NOMO-1 treated with dmso at 0.1 percent for 144 hours (cell line): ENCODE measurements around the gene ULK4.

ENCODE experiments used
- DNase-seq: peaks from one replicate; lab custom pipeline; 2025; ENCODE audit not compliant: unreplicated experiment; lab: John Stamatoyannopoulos, UW

ULK4 gene

DNA sequence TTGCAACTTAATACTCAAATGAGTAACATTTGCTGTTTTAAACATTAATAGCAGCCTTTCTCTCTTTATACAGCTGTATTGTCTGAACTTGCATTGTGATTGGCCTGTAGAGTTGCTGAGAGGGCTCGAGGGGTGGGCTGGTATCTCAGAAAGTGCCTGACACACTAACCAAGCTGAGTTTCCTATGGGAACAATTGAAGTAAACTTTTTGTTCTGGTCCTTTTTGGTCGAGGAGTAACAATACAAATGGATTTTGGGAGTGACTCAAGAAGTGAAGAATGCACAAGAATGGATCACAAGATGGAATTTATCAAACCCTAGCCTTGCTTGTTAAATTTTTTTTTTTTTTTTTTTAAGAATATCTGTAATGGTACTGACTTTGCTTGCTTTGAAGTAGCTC lies 722.3 kb downstream of the ULK4 start:
- no peak for DNase-seq

GRCh38 chr3:41237907-41238306 lies 724.0 kb downstream of the ULK4 start:
- DNase-seq: no peak

DNA sequence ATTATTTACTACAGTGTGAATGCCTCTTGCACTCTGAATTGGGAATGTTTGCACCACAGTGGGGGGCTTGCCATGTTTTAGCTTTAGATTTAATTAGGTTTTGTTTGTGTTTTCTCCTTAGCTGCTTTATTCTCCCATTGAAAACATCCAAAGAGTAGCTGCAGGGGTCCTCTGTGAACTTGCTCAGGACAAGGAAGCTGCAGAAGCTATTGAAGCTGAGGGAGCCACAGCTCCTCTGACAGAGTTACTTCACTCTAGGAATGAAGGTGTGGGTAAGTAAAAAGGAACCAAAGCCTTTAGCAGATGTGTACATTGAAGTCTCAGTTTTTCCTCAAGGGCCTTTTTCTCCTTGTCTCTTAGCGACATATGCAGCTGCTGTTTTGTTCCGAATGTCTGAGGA lies 725.7 kb downstream of the ULK4 start:
- DNase-seq: no peak

- DNase-seq: no peak
Observed at GRCh38 chr3:41234823-41235721, 726.8 kb downstream of the ULK4 start.

GRCh38 chr3:41224120-41224806 lies 737.6 kb downstream of the ULK4 start:
- no peak for DNase-seq

GRCh38 chr3:41223691-41224090 lies 738.2 kb downstream of the ULK4 start:
- no peak for DNase-seq

DNA sequence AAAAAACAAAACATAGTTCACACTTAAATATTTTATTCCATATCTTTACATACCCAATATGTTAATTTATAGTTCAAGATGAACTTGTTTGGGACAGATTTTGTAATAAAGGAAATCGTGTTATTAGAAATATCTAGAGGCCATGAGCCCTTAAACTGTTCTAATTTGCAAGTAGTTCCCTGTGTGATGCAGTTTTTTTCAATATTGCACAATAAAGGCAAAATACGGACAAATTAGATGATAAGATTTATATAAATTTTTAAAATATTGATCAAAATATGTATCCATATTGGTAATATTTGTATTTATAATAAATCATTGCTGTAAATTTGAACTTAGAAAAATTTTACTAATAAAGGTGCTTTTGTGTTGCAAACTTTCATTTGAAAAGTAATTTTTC lies 738.8 kb downstream of the ULK4 start:
- no peak for DNase-seq

DNA sequence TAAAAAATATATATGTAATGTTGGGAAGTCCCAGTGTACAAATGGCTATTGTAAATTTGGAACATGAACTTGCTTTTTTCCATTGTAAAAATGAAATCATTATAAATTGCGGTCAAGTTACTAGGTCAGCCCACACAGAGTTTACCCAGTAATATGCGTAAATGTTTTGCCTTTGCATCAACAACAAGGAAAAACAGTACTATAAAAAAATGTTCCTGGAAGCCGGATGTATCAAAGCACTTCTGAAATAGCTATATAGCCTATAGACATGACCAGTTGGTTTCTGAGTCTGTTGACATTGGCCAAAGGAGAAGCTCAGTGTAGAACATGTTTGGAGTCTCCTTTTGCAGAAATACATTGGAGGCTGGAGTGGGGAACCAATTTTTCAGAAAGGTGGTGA lies 739.4 kb downstream of the ULK4 start:
- no peak for DNase-seq

DNA sequence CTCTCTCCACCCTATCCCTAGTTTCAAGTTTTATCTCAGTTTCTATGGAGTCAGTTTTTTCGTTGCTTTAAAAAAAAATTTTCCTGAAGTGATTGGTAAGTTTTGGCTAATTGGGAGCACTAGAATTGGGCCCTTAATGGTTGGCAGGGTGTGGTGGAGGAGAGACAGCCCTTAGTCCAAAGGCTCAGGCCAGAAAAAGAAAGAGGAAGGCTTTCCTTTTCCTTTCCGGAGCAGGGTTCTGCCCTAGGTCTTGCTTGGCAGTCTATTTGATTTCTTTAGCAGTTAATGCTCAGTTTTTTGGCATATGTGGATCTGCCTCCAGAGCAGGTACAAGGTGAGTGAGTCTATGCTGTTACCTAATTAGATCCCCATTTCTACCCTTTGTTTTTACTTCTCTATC lies 739.9 kb downstream of the ULK4 start:
- no peak for DNase-seq

DNA sequence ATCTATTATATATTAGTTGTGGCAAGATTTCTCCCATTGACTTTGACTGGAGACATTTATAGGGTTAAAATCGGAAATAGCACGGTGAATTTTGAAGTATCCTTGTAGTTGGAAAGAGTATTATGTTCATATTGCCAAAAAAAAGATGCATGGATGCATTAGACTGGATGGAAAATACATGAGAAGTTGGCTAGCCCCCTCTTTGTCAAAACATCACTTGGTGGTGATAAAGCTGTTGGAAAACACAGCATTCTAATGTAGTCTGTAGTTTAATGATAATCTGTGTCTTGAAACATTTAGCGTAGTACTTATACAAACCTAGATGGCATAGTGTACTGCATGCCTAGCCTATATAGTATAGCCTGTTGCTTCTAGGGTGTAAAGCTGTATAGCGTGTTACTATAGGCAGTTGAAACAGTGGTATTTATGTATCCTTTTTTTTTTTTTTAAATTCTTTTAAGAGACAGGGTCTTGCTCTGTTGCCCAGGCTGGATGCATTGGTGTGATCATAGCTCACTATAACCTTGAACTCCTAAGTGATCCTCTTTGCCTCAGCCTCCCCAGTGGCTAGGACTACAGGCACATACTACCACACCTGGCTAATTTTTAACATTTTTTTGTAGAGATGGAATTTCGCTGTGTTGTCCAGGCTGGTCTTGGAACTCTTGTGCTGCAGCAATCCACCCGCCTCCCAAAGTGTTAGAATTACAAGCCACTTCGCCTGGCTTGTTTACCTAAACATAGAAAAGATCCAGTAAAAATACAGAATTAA lies 740.8 kb downstream of the ULK4 start:
- DNase-seq: no peak

- DNase-seq: no peak
Observed at GRCh38 chr3:41219424-41219823, 742.5 kb downstream of the ULK4 start.

- no peak for DNase-seq
Observed at GRCh38 chr3:41216993-41217392, 744.9 kb downstream of the ULK4 start.

DNA sequence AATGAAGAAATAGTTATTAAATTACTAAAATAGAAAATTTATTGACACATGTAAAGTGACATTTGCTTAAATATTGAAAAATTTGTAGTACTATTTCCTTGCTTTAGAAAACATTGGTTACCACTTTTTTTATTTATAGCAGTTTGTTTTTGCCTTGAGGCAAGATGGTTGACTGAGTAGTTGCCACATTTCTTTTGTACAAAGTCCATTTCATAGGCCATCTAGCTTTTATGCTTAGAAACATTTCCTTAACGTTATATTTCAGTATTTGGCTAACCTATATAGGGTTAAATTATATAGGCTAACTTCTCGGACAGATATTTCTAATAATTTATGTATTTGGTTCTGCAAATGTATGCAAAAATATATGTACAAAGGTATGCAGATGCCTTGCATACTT lies 745.5 kb downstream of the ULK4 start:
- DNase-seq: no peak

DNA sequence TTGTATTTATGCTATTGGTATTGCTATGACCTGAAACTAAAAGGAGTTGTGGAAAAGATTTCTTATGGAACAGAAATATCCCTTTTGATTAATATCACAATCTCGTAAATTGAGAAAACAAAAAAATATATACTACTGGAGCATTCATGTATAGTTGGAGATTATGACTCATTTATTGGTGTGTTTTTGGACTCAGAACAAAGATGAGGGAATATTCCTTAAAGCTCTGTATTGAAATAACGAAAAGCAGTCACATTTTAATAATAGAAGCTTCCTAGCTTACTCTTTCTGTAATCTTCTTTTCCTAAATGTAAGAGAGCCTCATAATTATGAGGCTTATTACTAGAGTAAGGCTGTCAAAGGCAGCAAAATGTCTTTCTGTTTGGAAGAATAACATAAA lies 748.3 kb downstream of the ULK4 start:
- no peak for DNase-seq

DNA sequence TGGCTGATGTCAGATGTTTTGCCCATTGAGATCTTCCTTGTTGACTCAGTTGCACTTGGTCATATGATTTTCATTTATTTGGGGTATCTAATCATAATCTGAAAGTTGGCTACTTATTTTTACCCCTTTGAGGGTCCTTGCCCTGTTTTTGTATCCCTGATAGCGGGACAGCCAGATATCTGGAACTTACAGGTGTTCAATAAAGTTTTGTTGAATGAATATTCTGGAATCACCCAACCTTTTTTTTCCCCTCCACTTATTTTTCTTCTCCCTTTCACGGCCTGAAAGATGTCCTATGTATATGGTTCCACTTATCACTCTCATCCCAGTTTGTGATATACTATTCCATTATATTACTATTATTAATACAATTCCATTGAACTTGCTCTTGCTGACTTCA lies 749.8 kb downstream of the ULK4 start:
- no peak for DNase-seq

DNA sequence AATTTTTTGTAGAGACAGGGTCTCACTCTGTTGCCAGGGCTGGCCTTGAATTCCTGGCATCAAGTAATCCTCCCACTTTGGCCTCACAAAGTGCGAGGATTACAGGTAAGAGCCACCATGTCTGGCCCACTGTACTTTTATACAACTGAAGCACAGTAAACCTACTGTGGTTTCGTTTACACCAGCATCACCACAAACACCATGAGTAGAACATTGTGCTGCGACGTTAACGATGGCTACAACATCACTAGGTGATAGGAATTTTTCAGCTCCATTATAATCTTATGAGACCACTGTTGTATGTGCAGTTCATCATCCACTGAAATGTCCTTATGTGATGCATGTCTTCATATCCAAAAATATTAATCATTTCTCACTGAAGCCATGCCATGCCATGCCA lies 750.9 kb downstream of the ULK4 start:
- no peak for DNase-seq

DNA sequence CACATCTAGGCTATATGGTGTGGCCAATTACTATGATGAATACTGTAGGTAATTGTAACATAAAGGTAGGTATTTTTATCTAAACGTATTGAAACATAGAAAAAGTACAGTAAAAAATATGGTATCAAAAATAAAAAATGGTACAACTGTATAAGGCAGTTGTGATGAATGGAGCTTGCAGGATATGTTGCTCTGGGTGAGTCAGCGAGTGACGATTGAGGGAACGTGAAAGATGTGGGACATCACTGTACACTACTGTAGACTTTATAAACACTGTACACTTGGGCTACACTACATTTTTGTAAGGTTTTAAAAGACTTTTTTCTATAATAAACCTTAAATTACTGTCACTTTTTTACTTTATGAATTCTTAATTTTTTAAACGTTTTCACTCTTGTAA lies 752.3 kb downstream of the ULK4 start:
- DNase-seq: no peak

- no peak for DNase-seq
Observed at GRCh38 chr3:41208507-41209220, 753.2 kb downstream of the ULK4 start.

DNA sequence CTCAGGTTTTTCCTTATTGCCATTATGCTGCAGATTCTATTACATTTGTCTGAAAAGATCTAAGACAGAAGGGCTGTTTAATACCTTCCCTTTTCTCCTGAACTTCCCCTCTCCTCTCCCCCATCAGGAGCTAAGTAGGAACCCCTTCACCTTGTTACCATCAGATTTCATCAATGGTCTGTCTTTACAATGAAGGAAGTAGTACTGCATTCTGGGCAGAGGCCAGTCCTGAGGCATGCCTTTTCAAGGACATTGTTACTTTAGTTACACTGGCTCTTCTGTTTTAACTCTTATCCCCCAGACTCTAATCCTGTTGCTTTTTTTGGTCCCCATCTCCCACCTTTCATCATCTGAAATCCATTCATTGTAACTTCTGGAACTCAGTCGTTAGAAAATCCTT lies 754.5 kb downstream of the ULK4 start:
- no peak for DNase-seq

GRCh38 chr3:41205591-41205990 lies 756.3 kb downstream of the ULK4 start:
- DNase-seq: no peak

DNA sequence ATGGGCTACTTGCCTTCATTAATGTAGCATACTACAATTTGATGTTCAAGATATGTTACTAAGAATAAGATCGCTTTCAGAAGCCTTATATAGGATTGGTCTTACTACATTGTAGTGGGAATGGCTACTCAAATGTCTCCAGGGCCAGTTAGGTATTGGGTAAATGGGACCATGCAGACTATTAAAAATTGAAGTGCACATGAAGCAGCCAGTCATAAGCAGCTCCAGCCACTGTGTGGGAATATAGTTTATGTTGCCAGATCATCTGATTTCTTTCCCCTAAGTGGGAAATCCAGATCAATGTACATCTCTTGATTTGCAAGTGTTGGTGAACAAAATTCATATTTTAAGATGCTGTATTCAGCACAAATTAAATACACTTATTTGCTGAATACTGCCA lies 757.5 kb downstream of the ULK4 start:
- no peak for DNase-seq
